ENCODE data around the gene USP5. TPM values are rescaled to one million over a fixed set of nuclear protein-coding genes. Genes with fewer than 3 reads are reported as not detected.

Gene USP5, protein sequence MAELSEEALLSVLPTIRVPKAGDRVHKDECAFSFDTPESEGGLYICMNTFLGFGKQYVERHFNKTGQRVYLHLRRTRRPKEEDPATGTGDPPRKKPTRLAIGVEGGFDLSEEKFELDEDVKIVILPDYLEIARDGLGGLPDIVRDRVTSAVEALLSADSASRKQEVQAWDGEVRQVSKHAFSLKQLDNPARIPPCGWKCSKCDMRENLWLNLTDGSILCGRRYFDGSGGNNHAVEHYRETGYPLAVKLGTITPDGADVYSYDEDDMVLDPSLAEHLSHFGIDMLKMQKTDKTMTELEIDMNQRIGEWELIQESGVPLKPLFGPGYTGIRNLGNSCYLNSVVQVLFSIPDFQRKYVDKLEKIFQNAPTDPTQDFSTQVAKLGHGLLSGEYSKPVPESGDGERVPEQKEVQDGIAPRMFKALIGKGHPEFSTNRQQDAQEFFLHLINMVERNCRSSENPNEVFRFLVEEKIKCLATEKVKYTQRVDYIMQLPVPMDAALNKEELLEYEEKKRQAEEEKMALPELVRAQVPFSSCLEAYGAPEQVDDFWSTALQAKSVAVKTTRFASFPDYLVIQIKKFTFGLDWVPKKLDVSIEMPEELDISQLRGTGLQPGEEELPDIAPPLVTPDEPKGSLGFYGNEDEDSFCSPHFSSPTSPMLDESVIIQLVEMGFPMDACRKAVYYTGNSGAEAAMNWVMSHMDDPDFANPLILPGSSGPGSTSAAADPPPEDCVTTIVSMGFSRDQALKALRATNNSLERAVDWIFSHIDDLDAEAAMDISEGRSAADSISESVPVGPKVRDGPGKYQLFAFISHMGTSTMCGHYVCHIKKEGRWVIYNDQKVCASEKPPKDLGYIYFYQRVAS
- 84.0 and 140 TPM in 2 replicates for total RNA-seq (ENCODE audit: low replicate concordance)

- H3K4me3 ChIP-seq (ENCODE audit: low read depth, low read length) = peak within 1 kb of the TSS; percentile 97
- TF ChIP-seq, protein P1, sequence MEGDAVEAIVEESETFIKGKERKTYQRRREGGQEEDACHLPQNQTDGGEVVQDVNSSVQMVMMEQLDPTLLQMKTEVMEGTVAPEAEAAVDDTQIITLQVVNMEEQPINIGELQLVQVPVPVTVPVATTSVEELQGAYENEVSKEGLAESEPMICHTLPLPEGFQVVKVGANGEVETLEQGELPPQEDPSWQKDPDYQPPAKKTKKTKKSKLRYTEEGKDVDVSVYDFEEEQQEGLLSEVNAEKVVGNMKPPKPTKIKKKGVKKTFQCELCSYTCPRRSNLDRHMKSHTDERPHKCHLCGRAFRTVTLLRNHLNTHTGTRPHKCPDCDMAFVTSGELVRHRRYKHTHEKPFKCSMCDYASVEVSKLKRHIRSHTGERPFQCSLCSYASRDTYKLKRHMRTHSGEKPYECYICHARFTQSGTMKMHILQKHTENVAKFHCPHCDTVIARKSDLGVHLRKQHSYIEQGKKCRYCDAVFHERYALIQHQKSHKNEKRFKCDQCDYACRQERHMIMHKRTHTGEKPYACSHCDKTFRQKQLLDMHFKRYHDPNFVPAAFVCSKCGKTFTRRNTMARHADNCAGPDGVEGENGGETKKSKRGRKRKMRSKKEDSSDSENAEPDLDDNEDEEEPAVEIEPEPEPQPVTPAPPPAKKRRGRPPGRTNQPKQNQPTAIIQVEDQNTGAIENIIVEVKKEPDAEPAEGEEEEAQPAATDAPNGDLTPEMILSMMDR (IDR thresholded peaks at IDR 0.05; ENCODE audit: insufficient read depth, low read length) = no peak
These were observed at the start of gene USP5 for GRCh38 chr12:6851921-6852650. Gene USP5, plus strand, starts transcription at chr12:6852150. Its CDS starts 30 bp downstream, at chr12:6852180.

DNA sequence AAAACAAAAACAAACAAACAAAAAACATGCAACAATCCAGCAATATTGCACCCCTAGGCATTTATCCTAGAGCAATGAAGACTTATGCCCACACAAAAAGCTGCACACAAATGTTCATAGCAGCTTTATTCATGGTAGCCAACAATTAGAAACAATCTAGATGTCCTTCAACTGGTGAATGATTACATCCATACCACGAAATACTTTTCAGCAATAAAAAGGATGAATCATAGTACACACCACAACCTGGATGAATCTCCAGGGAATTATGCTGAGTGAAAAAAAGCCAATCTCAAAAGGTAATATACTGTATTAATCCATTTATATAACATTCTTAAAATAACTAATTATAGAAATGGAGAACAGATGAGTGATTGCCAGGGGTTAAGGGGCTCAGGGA is 44.8 kb upstream of the USP5 start:
- no peak for DNase-seq (ENCODE audit: low read depth)
- TF ChIP-seq, protein P1 (IDR thresholded peaks at IDR 0.05; ENCODE audit: insufficient read depth, low read length) = no peak

More at GRCh38 chr12:6851921-6852650, at the start of gene USP5:
- DNase-seq (ENCODE audit: low read depth) = peak; percentile 100

DNA sequence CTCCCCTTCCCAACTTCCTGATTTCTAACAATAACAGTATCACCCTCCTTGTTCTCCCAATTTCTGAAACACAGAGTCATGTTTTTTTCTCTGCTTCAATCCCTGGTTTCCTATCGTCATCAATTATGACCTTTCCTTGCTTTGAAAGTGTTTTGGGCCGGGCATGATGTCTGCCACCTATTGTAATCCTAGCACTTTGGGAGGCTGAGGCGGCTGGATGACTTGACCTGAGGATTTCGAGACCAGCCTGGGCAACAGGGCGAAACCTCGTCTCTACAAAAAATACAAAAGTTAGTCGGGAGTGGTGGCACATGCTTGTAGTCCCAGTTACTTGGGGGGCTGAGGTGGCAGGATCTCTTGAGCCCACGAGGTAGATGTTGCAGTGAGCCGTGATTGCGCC is 42.9 kb upstream of the USP5 start:
- H3K4me3 ChIP-seq (ENCODE audit: low read depth, low read length) = no peak overlapping the region
- TF ChIP-seq, protein P1 (IDR thresholded peaks at IDR 0.05; ENCODE audit: insufficient read depth, low read length) = no peak
- DNase-seq (ENCODE audit: low read depth) = no peak

More for the DNA sequence above, 44.8 kb upstream of the USP5 start:
- no peak overlapping the region for H3K4me3 ChIP-seq (ENCODE audit: low read depth, low read length)

DNA sequence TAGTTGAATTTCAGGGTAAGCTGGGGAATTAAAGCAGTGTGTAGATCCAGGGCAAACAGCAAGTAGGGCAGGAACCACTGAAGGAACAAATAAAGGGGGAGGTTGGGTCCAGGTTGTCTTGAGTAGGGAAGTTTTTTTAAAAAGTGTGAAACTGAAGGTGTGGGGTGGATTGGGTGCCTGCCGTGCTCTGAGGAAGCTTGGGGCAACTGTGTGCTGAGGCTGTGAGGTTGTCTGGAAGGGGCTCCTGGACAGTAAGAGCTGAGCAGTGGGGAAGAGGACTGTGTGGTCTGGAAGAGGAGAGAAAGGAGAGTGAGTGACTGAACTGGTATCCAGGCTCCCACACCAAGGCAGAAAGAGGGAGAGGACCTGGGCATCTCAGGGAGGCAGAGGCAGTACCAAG is 41.2 kb upstream of the USP5 start:
- TF ChIP-seq, protein P1 (IDR thresholded peaks at IDR 0.05; ENCODE audit: insufficient read depth, low read length) = no peak
- DNase-seq (ENCODE audit: low read depth) = no peak
- no peak overlapping the region for H3K4me3 ChIP-seq (ENCODE audit: low read depth, low read length)

DNA sequence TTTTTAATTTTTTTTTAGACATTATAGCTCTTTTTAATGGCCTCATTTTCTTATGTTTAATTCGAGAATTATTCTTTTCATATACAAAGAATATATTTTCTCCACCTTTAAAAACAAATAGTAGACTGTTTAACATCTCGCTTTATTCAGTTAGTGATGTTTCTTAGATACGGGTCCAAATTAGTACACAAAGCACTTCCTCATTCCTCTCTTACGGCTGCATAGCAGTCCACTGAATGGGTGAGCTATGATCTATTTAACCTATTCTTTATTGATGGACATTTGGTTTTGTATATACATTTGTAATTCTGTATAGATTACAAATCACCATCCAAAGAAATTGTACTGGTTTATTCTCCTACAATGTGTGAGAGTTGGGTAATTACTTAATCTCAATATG is 38.6 kb upstream of the USP5 start:
- H3K4me3 ChIP-seq (ENCODE audit: low read depth, low read length) = no peak overlapping the region
- DNase-seq (ENCODE audit: low read depth) = no peak
- TF ChIP-seq, protein P1 (IDR thresholded peaks at IDR 0.05; ENCODE audit: insufficient read depth, low read length) = no peak

DNA sequence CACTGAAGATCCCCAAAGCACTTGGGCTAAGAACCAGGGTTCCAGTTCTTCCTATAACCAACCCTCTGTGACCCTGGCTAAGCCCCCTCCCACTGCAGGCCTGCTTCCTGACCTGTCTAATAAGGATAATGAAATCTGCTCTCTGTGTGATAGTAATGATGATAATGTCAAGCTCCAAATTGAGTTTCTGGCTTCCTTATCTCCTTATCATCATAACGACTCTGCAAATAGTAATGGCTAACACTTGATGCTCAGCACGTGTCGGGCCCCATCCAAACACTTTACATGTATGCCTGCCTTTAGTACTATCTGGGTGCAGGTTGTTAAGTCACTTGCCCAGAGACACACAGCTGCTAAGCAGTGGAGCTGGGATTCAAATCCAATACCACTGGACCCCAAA is 35.4 kb upstream of the USP5 start:
- TF ChIP-seq, protein P1 (IDR thresholded peaks at IDR 0.05; ENCODE audit: insufficient read depth, low read length) = no peak
- no peak for DNase-seq (ENCODE audit: low read depth)
- no peak overlapping the region for H3K4me3 ChIP-seq (ENCODE audit: low read depth, low read length)

Data from fibroblast of the aortic adventitia (primary cell).